HG02973 (cell line): ENCODE data around the gene ANXA6.
"Not testable (repeated sequence)": the region's sequence is repeated elsewhere in the genome, so short reads cannot be mapped to it uniquely, and the experiment has no call there.

ENCODE experiments used
- ATAC-seq: cut with Tn5 transposase; IDR thresholded peaks from one replicate; pipeline ENCODE4 v1.9.1; 2021; ENCODE audit warnings: moderate library complexity; ENCODE audit not compliant: unreplicated experiment

The ANXA6 gene

DNA sequence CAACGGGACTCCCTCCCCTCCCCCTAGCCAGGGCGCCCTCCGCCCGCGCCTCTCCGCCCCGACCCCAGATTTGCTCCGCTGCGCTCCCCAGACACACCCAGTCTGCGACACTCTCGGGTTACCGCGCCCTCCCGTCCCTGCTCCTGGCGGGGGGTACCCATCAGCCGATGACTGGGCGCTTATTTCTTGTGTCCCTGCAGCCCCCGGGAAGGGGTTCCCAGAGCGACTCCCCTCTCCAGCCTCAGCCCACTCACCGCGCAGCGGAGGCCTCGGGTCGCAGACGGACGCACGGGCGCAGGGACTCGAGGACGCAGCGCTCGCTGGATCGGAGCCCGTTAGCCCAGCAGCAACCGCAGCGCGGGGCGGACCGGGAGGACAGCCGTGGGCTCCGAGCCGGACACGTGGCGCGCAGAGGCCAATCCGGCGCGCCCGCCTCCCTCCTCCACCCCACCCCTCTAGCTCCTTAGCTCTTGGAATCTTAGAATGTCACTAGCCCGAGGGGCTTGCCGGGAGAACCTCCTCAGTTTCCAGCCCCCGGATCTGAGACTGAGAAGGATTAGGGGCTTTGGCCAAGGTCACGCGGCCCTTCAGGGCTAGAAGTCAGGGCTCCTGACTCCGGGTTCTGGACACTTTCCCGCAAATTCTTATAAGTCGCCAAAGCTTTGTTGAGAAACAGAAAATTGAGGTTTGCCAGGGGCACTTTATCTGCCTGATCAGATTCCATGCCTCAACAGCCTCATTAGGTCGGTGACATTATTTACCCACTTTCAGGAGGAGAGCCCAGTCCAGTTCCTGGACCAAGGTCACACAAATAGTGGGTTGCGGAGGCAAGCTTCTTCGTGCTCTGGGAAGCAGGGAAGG is at the start of gene ANXA6:
TSS of gene ANXA6 (minus strand) at position 354 of the 861 bp plus-strand sequence. CDS start 9,878 bp downstream, outside the sequence.
- ATAC-seq: peak; percentile 46

- no peak for ATAC-seq
Observed at GRCh38 chr5:151205411-151205810, 47.8 kb upstream of the ANXA6 start.

DNA sequence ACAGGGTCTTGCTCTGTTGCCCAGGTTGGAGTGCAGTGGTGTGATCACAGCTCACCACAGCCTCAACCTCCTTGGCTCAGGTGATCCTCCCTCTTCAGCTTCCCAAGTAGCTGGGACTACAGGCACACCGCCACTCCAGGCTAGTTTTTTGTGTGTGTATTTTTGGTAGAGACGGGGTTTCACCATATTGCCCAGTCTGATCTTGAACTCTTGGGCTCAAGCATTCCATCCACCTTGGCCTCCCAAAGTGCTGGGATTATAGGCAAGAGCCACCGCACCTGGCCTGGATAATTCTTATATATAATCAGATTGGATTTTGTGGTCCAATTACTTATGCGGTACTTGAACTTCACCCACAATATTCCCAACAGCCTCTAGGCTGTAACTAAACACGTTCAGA is 46.5 kb upstream of the ANXA6 start:
- ATAC-seq: no peak

DNA sequence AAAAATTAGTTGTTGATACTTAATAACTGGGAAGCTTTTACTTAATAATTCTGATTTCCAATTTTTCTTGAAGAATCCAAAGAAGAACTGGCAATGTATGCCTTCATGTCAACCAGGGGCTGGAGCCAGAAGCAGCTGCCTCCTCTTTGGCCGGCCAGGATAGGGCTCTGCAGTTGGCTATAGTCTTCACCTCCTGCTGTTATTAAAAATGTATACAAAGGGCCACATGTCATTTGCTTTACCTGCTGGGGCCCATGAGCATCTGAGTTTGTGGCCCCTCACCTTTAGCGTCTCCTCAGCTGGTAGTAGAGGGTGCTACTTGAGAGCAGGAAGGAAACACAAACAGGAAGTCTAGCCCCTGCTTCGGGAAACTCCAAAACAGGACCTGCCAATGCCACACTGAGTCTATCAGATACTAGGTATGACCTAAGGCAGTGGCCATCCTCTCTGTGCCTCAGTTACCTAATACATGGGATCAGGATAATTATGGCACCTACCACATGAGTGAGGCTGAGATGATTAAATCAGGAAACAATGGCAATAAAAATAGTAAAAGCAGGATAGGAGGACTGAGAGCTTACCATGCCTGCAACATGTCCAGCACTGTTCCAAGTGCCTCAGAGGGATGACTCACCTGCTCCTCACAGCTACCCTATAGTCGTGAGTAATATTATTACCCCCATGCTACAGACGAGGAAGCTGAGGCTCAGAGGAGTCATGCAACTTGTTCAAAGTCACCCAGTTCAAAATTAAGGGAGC is 45.0 kb upstream of the ANXA6 start:
- ATAC-seq: no peak

DNA sequence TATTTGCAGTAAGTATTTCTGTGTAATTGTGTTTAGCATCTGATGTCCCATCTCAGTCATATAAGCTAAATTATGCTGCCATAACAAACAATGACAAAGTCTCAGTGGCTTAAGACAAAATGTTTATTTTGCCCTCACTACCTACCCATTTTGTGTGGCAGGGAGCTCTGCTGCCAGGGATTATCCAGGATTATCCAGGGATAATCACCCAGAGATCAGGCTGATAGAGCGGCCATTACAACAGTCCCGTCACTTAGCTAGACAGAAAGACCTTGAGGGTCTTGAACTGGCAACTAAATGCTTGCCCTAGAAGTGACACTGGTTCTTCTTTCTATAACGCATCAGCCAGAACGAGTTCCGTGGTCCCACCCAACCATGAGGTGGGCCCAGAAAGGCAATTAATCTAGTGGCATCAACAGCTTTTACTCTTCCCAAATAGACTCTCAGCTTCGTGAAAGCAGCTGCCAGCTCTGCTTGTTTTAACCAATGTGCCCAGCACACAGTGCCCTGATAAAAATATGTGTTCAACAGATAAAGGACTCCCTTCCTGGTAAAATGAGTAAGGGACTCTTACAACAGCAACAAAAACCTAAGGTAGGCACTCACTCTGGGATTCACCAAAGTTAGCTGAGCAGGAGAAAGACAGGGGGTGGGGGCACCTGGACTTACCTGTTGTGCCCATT is 43.5 kb upstream of the ANXA6 start:
- no peak for ATAC-seq

- no peak for ATAC-seq
Observed at GRCh38 chr5:151199581-151200185, 42.1 kb upstream of the ANXA6 start.

- no peak for ATAC-seq
Observed at GRCh38 chr5:151198861-151199260, 41.3 kb upstream of the ANXA6 start.

- ATAC-seq: not testable (repeated sequence)
Observed at GRCh38 chr5:151197291-151197600, 39.7 kb upstream of the ANXA6 start.

- ATAC-seq: peak; percentile 87
Observed at GRCh38 chr5:151196556-151197290, 39.1 kb upstream of the ANXA6 start.

DNA sequence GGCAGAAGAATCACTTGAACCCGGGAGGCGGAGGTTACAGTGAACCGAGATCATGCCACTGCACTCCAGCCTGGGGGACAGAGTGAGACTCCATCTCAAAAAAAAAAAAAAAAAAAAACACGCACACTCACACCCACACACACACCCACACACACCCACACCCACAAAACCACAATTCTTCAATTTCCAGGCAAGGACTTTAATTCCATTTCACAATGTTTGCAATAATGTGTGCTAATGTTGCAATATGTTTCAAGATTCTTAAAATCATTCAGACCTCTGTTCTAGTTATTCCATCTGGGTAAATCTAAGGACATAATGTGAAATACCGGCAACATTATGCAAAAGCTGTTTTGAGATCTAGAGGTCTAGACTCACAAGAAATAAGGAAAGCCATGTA is 38.0 kb upstream of the ANXA6 start:
- no peak for ATAC-seq

- no peak for ATAC-seq
Observed at GRCh38 chr5:151192626-151193025, 35.0 kb upstream of the ANXA6 start.

GRCh38 chr5:151191661-151192060 is 34.1 kb upstream of the ANXA6 start:
- no peak for ATAC-seq

DNA sequence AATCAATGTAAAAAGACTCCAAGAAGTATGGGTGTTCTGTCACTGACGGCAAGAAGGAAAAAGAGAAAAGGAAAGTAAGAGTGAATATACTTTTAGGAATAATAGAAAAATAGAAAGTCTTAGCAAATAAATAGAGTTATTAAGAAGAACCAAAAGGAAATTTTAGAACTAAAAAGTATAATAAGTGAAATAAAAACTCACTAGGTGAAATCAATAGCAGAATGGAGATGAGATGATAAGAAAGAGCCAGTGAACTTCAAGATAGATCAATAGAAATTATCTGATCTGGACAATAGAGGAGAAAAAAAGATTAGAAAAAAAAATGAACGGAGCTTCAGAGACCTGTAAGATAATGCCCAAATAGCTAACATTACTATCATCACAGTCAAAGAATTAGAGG is 31.6 kb upstream of the ANXA6 start:
- ATAC-seq: no peak

DNA sequence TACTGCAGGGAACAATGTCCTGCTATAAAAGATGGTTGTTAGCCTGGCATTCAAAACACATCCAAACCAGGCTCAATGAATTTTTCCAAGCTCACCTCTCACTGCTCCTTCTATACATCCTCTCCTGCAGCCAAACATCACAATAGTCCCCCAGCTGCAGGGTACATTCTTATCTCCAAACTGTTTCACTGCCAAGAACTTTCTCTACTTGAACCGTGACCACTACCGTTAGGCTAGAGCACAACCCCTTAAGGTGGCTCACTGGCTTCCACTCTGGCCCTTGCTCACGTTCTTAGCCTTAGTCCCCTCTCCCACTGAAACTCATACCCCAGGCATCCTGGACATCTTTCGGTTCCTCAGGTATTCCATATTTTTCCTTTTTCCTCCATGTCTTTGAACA is 29.0 kb upstream of the ANXA6 start:
- ATAC-seq: no peak

GRCh38 chr5:151186052-151186451 is 28.5 kb upstream of the ANXA6 start:
- ATAC-seq: no peak

- no peak for ATAC-seq
Observed at GRCh38 chr5:151184316-151185042, 26.9 kb upstream of the ANXA6 start.

- no peak for ATAC-seq
Observed at GRCh38 chr5:151183456-151184245, 26.1 kb upstream of the ANXA6 start.

- no peak for ATAC-seq
Observed at GRCh38 chr5:151182976-151183375, 25.4 kb upstream of the ANXA6 start.

DNA sequence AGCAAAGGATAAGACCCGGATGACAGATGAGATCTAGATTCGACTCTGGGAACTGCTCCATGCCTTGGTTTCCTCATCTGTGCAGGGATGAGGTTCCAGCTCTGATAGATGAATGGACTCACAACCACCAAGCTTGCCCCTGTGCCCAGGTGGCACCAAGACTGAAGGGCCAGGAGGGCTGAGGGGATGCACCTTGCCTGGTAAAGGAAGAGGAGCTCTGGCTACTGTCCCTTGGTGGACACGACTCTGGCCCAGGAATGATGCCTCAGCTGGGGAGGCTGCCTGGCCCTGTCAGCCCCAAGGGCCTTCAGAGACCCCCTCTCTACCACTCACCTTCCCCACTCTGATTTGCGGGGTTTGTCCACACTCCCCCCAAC is 24.9 kb upstream of the ANXA6 start:
- ATAC-seq: no peak
